SJCRH30 (cell line): Measurements from ENCODE around the gene EREG. TPM values are rescaled to one million over a fixed set of nuclear protein-coding genes. Genes with fewer than 3 reads are reported as not detected.

Experiments
- DNase-seq, 2 experiments: peaks; one replicate each; pipeline ENCODE4 v3.0.0-alpha.2; 2015 to 2020
- H3K27ac ChIP-seq: fragments of 250-450 bp; sonication (Bioruptor Pico); 2 replicates; pipeline ENCODE4 v1.5.1; 2020; ENCODE audit warnings: mild to moderate bottlenecking, moderate library complexity
- H3K27me3 ChIP-seq: fragments of 250-450 bp; sonication (Bioruptor Pico); 2 replicates; pipeline ENCODE4 v1.5.1; 2020; ENCODE audit warnings: mild to moderate bottlenecking, moderate library complexity
- H3K36me3 ChIP-seq: fragments of 250-450 bp; sonication (Bioruptor Pico); 2 replicates; pipeline ENCODE4 v1.5.1; 2020; ENCODE audit warnings: mild to moderate bottlenecking, moderate library complexity
- H3K4me1 ChIP-seq: fragments of 250-450 bp; sonication (Bioruptor Pico); 2 replicates; pipeline ENCODE4 v1.5.1; 2020; ENCODE audit warnings: mild to moderate bottlenecking, moderate library complexity
- H3K4me3 ChIP-seq: fragments of 250-450 bp; sonication (Bioruptor Pico); 2 replicates; pipeline ENCODE4 v1.5.1; 2020; ENCODE audit warnings: mild to moderate bottlenecking, moderate library complexity
- H3K9me3 ChIP-seq: fragments of 250-450 bp; sonication (Bioruptor Pico); replicated peaks from 2 replicates; pipeline ENCODE4 v1.5.1; 2020; ENCODE audit warnings: mild to moderate bottlenecking, moderate library complexity
- total RNA-seq: library from RNA; depleted of rRNA; stranded (reverse); fragments of >200 nt; shearing (Covaris generic); gene quantifications from 2 replicates; pipeline ENCODE4 v1.2.3, GENCODE V29; 2014; rRNA removed

Gene EREG, protein sequence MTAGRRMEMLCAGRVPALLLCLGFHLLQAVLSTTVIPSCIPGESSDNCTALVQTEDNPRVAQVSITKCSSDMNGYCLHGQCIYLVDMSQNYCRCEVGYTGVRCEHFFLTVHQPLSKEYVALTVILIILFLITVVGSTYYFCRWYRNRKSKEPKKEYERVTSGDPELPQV
- not detected in 2 replicates for total RNA-seq

- no peak within 1 kb of the TSS for H3K27ac ChIP-seq
- no peaks in the 10 kb centered on the region for H3K27me3 ChIP-seq
- no peak for DNase-seq
- H3K36me3 ChIP-seq = no peaks in the 10 kb centered on the region
- H3K4me1 ChIP-seq = no peaks in the 10 kb centered on the region
- no peaks in the 10 kb centered on the region for H3K9me3 ChIP-seq
- H3K4me3 ChIP-seq = no peak within 1 kb of the TSS
Observed at GRCh38 chr4:74364652-74365491, at the start of gene EREG. Gene EREG, plus strand, starts transcription at chr4:74365145. Its CDS starts 164 bp downstream, at chr4:74365309.

DNA sequence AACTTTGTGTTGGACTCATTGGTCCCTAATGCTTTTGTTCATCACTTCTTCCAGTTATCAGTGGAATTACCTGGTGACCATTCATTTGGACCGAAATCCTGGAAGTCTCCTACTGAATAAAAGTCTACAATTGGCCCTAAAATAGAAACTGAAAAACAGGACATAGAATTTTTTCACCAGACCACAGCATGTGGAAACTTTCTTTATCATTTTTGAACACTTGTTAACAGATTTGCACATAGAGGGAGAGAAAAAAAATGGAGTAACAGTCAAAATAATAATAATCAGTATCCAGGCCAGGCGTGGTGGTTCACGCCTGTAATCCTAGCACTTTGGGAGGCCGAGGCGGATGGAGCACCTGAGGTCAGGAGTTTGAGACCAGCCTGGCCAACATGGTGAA, 49.6 kb upstream of the EREG start:
- H3K4me1 ChIP-seq = peaks cover 3% of the 10 kb centered on the region; the same call in 1 of the 2 replicates
- no peak overlapping the region for H3K27ac ChIP-seq
- H3K4me3 ChIP-seq = no peak overlapping the region
- H3K27me3 ChIP-seq = no peaks in the 10 kb centered on the region
- no peaks in the 10 kb centered on the region for H3K9me3 ChIP-seq
- no peak for DNase-seq
- H3K36me3 ChIP-seq = no peaks in the 10 kb centered on the region

- Histone ChIP-seq H3K27ac (no peak overlapping the region), H3K9me3 (no peaks in the 10 kb centered on the region), H3K4me3 (no peak overlapping the region), H3K4me1 (peaks cover 3% of the 10 kb centered on the region; the same call in 1 of the 2 replicates), H3K36me3 (no peaks in the 10 kb centered on the region), H3K27me3 (no peaks in the 10 kb centered on the region)
- no peak for DNase-seq
Observed at GRCh38 chr4:74316397-74316796, 48.5 kb upstream of the EREG start.

- Histone ChIP-seq H3K4me1 (peaks cover 3% of the 10 kb centered on the region; the same call in 1 of the 2 replicates), H3K27me3 (no peaks in the 10 kb centered on the region), H3K36me3 (no peaks in the 10 kb centered on the region), H3K9me3 (no peaks in the 10 kb centered on the region), H3K4me3 (no peak overlapping the region), H3K27ac (no peak overlapping the region)
- DNase-seq = no peak
Observed at GRCh38 chr4:74317616-74318246, 47.2 kb upstream of the EREG start.

- no peaks in the 10 kb centered on the region for H3K9me3 ChIP-seq
- no peak overlapping the region for H3K27ac ChIP-seq
- peaks cover 3% of the 10 kb centered on the region; the same call in 1 of the 2 replicates for H3K4me1 ChIP-seq
- H3K27me3 ChIP-seq = no peaks in the 10 kb centered on the region
- no peak overlapping the region for H3K4me3 ChIP-seq
- H3K36me3 ChIP-seq = no peaks in the 10 kb centered on the region
- no peak for DNase-seq
Observed at GRCh38 chr4:74318276-74318675, 46.7 kb upstream of the EREG start.

DNA sequence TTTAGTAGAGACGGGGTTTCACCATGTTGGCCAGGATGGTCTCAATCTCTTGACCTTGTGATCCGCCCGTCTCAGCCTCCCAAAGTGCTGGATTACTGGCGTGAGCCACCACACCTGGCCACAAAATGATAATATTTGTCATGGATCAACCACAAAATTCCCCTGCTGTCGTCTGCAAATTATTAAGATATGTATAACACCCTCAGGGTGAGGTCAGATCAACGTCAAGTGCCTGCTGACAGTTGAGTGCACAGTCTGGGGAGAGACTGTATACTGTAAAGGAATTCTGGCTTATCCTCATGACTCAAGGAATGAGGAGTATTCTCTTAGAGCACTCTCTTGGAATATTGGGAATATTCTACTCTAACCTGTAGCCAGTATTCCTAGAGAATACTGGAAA, 45.5 kb upstream of the EREG start:
- no peak overlapping the region for H3K4me3 ChIP-seq
- peaks cover 3% of the 10 kb centered on the region; the same call in 1 of the 2 replicates for H3K4me1 ChIP-seq
- H3K27ac ChIP-seq = no peak overlapping the region
- no peaks in the 10 kb centered on the region for H3K9me3 ChIP-seq
- DNase-seq = peak in 1 of 2 experiments; percentile 10
- H3K27me3 ChIP-seq = no peaks in the 10 kb centered on the region; the same call in 1 of the 2 replicates
- H3K36me3 ChIP-seq = no peaks in the 10 kb centered on the region

DNA sequence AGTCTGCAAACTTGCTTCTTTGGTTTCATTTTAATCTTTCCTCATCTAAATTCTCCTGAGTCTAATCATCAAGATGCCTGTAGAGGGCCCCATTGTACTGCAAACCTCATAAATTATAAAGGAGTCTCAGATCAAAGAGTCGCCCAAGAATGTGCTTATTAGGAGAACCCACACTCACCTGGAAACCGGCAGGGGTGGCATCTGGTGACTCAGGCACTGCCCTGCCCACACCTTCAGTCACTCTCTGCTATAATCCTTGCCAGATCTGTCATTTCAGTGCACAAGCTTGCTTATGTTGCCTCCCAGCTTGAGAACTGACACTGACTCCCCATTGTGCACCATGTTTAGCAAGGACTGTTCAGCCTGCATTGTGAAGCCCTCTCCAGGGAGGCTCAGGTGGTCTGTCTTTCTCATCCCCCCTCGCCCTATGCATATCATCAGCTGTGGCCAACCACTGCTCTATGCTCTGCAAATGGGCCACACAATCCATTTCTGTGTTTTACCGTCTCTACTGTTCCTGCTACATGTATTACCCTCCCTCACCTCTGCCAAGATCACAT, 44.3 kb upstream of the EREG start:
- no peaks in the 10 kb centered on the region for H3K9me3 ChIP-seq
- peak; percentile 24 to 71 for DNase-seq
- H3K4me3 ChIP-seq = no peak overlapping the region
- H3K27me3 ChIP-seq = no peaks in the 10 kb centered on the region; the same call in 1 of the 2 replicates
- H3K4me1 ChIP-seq = peaks cover 3% of the 10 kb centered on the region; the same call in 1 of the 2 replicates
- H3K27ac ChIP-seq = no peak overlapping the region
- no peaks in the 10 kb centered on the region for H3K36me3 ChIP-seq

DNA sequence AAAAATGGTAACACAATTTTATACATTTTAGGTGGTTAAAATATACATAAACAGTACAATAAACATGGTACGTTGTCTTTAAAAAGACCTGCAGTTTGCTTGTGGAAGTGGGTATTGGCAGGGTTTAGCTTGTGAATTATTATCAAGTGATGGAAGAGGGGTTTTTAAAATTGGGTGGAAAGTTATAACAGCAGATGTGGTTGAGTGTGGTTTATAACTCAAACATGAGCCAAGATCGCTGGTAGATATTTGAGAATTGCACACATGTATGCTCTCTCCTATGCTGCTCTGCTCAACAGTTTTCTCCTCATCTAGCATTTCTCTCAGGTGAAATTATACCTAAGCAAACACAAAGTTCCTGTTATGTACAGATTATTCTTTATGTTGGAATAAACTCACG, 42.6 kb upstream of the EREG start:
- DNase-seq = no peak
- no peaks in the 10 kb centered on the region for H3K9me3 ChIP-seq
- no peak overlapping the region for H3K4me3 ChIP-seq
- H3K27ac ChIP-seq = no peak overlapping the region
- no peaks in the 10 kb centered on the region for H3K36me3 ChIP-seq
- H3K27me3 ChIP-seq = no peaks in the 10 kb centered on the region; the same call in 1 of the 2 replicates
- peaks cover 3% of the 10 kb centered on the region; the same call in 1 of the 2 replicates for H3K4me1 ChIP-seq

DNA sequence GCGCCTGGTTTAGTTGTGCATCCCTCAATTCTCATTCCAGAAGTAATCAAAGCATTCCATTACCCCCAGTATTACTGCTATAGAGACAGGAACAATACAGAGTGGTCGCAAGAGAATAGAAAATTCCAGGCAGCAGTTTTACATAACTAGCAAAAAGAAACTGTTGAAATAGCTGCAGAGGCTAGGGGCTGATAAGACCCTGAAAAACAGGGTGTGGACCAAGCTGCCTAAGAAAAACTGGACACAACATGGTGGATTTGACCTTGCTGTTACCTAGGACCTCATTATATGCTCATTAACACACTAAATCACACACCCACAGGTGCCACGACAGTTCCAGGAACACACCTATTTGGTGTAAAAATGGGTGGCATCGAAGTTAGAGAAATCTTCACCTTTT, 41.3 kb upstream of the EREG start:
- no peaks in the 10 kb centered on the region for H3K9me3 ChIP-seq
- H3K27ac ChIP-seq = no peak overlapping the region
- no peak overlapping the region for H3K4me3 ChIP-seq
- no peaks in the 10 kb centered on the region for H3K36me3 ChIP-seq
- no peak for DNase-seq
- peaks cover 3% of the 10 kb centered on the region; the same call in 1 of the 2 replicates for H3K4me1 ChIP-seq
- H3K27me3 ChIP-seq = no peaks in the 10 kb centered on the region; the same call in 1 of the 2 replicates

DNA sequence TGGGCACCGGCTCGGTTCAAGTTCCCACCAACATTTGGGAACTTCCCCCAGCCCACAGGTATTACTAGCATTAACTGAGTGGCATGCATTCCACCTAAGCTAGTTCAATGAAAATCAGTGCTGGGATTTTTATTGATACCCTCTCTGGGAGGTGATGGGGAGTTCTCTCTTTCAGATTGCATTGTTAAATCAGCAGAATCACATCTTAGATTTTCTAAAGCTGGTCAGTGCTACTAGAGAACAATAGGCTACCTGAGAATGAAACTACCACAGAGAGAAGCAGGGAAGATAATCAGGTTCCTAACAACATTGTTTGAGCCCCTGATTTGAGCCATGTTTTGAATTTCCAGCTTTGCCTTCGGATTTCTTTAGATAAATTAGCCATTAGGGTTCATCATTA, 40.7 kb upstream of the EREG start:
- H3K4me1 ChIP-seq = peaks cover 3% of the 10 kb centered on the region; the same call in 1 of the 2 replicates
- no peak for DNase-seq
- H3K4me3 ChIP-seq = no peak overlapping the region
- no peaks in the 10 kb centered on the region for H3K9me3 ChIP-seq
- no peak overlapping the region for H3K27ac ChIP-seq
- no peaks in the 10 kb centered on the region for H3K36me3 ChIP-seq
- no peaks in the 10 kb centered on the region; the same call in 1 of the 2 replicates for H3K27me3 ChIP-seq

- Histone ChIP-seq H3K4me1 (peaks cover 3% of the 10 kb centered on the region; the same call in 1 of the 2 replicates), H3K27ac (no peak overlapping the region), H3K27me3 (no peaks in the 10 kb centered on the region; the same call in 1 of the 2 replicates), H3K9me3 (0 out of 2 replicates have a peak, but pooled peaks cover 2% of the 10 kb centered on the region), H3K36me3 (no peaks in the 10 kb centered on the region), H3K4me3 (no peak overlapping the region)
- DNase-seq = no peak
Observed at GRCh38 chr4:74325886-74326285, 39.1 kb upstream of the EREG start.

DNA sequence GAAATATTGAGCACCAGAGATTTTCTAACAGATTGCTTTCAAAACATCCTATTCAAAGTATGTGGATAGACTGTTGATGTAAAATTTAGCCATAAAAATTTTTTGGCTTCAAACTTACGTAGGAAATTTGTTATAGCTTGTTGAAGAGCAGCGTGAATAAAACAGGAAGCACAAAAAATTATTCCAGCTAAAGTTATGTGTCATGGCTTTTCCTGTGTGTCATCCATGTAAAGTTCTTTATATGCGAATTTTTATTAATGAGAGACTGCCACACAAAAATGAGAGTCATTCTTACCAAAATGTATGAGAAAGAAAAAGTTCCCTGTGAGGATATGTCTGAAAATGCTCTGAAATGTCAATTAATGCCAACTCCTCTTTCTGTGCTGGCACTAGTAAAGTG, 37.2 kb upstream of the EREG start:
- Histone ChIP-seq H3K27me3 (peaks cover 3% of the 10 kb centered on the region), H3K36me3 (no peaks in the 10 kb centered on the region)
- no peak for DNase-seq

GRCh38 chr4:74328501-74328900, 36.4 kb upstream of the EREG start:
- Histone ChIP-seq H3K4me3 (no peak overlapping the region), H3K9me3 (0 out of 2 replicates have a peak, but pooled peaks cover 2% of the 10 kb centered on the region), H3K27ac (no peak overlapping the region), H3K27me3 (peaks cover 3% of the 10 kb centered on the region), H3K4me1 (peaks cover 3% of the 10 kb centered on the region; the same call in 1 of the 2 replicates), H3K36me3 (no peaks in the 10 kb centered on the region)
- no peak for DNase-seq

More for the DNA sequence above, 37.2 kb upstream of the EREG start:
- Histone ChIP-seq H3K27ac (no peak overlapping the region), H3K4me1 (peaks cover 3% of the 10 kb centered on the region; the same call in 1 of the 2 replicates), H3K9me3 (0 out of 2 replicates have a peak, but pooled peaks cover 2% of the 10 kb centered on the region), H3K4me3 (no peak overlapping the region)

DNA sequence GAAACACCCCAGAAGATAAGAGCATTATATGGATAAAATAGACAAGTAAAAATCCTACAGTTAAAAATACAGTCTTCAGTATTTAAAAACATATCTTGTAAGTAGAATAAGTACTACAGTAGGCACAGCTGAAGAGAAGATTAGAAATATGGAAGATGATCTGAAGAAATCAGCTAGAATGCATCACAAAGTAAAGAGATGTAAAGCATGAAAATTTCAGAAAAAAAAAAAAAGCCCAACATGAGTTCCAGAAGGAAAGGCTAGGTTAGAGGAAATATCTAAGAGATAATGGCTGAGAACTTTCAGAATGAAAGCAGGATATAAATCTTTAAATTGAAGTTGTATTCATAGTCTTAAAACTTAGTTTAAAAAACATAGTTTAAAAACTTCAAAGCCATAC, 35.6 kb upstream of the EREG start:
- H3K4me3 ChIP-seq = no peak overlapping the region
- 0 out of 2 replicates have a peak, but pooled peaks cover 2% of the 10 kb centered on the region for H3K9me3 ChIP-seq
- DNase-seq = no peak
- no peaks in the 10 kb centered on the region for H3K36me3 ChIP-seq
- no peak overlapping the region for H3K27ac ChIP-seq
- H3K27me3 ChIP-seq = peaks cover 3% of the 10 kb centered on the region
- H3K4me1 ChIP-seq = peaks cover 3% of the 10 kb centered on the region; the same call in 1 of the 2 replicates
